GM12891 (cell line): Measurements from ENCODE around the gene TAS1R1.

ENCODE experiments used
- POLR2A ChIP-seq: IDR thresholded peaks from 2 replicates; pipeline ENCODE4 v1.6.1; 2011; ENCODE audit warnings: low read depth, low read length, control low read depth
- POLR2AphosphoS5 ChIP-seq: IDR thresholded peaks from 2 replicates; pipeline ENCODE4 v1.6.1; 2011; ENCODE audit warnings: low read depth, low read length, control low read depth
- POU2F2 ChIP-seq: IDR thresholded peaks from 2 replicates; pipeline ENCODE4 v1.6.1; 2011; ENCODE audit warnings: low read depth, mild to moderate bottlenecking, control low read depth, low read length, moderate library complexity
- SPI1 ChIP-seq: IDR thresholded peaks from 2 replicates; pipeline ENCODE4 v1.6.1; 2011; ENCODE audit warnings: low read depth, low read length, control low read depth
- TAF1 ChIP-seq: IDR thresholded peaks from 2 replicates; pipeline ENCODE4 v1.6.1; 2011; ENCODE audit warnings: low read depth, low read length, control low read depth

- TF ChIP-seq POU2F2 (no peak), POLR2A (no peak), TAF1 (no peak), POLR2AphosphoS5 (no peak), SPI1 (no peak)
These were observed 15.9 kb downstream of the TAS1R1 start for GRCh38 chr1:6570987-6571386.
